ENCODE results near the gene ZSWIM5. TPM values are rescaled to one million over a fixed set of nuclear protein-coding genes. Genes with fewer than 3 reads are reported as not detected.

ZSWIM5 gene
- total and polyA plus RNA-seq, 4 donors: 7.9 to 14.8 (median 12.2) TPM

DNA sequence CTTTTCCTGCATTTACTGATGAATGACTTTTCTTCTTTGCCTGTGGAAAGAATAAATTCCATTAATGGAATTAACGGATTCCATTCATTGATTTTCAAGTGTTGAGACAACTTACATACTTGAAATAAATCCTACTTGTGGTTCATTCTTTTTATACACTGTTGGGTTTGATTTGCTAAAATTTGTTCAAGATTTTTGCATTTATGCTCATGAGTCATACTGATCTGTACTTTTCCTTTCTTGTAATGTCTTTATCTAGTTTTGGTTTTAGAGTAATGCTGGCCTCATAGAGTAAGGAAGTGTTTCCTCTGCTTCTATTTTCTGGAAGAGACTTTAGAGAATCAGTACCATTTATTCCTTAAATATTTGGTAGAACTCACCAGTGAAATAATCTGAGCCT lies 180.0 kb downstream of the ZSWIM5 start:
- WGBS (ENCODE audit: insufficient coverage): no CpG with 5 or more reads among the region's 1 CpG
- Histone ChIP-seq H3K27ac (ENCODE audit: low read depth, low read length) (no peak overlapping the region), H3K27me3 (ENCODE audit: control insufficient read depth, insufficient read depth, low read length) (no peaks in the 10 kb centered on the region), H3K4me3 (ENCODE audit: low read depth, low read length) (no peak overlapping the region), H3K36me3 (ENCODE audit: control insufficient read depth, insufficient read depth, low read length) (peaks cover 13% of the 10 kb centered on the region), H3K4me1 (ENCODE audit: control insufficient read depth, insufficient read depth, low read length) (no peaks in the 10 kb centered on the region), H3K9me3 (ENCODE audit: control insufficient read depth, insufficient read depth, low read length) (no peaks in the 10 kb centered on the region)
- DNase-seq (ENCODE audit: low read depth in 4 of 6, low spot score in 6 of 6): no peak

DNA sequence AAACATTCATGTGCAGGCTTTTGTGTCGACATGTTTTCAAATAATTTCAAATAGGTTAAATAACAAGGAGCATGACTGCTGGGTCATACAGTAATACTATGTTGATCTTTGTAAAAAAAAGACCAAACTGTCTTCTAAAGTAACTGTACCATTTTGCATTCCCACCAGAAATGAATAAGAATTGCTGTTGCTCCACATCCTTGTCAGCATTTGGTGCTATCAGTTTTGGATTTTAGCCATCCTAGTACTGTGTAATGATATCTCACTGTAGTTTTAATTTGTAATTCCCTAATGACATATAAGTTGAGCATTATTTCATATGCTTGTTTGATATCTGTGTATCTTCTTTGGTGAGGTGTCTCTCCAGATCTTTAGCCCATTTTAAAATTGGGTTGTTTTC lies 182.7 kb downstream of the ZSWIM5 start:
- H3K4me1 ChIP-seq (ENCODE audit: control insufficient read depth, insufficient read depth, low read length): peaks cover 7% of the 10 kb centered on the region
- H3K9me3 ChIP-seq (ENCODE audit: control insufficient read depth, insufficient read depth, low read length): no peaks in the 10 kb centered on the region
- H3K4me3 ChIP-seq (ENCODE audit: low read depth, low read length): no peak overlapping the region
- no CpG with 5 or more reads among the region's 1 CpG for WGBS (ENCODE audit: insufficient coverage)
- H3K36me3 ChIP-seq (ENCODE audit: control insufficient read depth, insufficient read depth, low read length): peaks cover 5% of the 10 kb centered on the region
- H3K27ac ChIP-seq (ENCODE audit: low read depth, low read length): no peak overlapping the region
- no peak for DNase-seq (ENCODE audit: low read depth in 4 of 6, low spot score in 6 of 6)
- H3K27me3 ChIP-seq (ENCODE audit: control insufficient read depth, insufficient read depth, low read length): no peaks in the 10 kb centered on the region

DNA sequence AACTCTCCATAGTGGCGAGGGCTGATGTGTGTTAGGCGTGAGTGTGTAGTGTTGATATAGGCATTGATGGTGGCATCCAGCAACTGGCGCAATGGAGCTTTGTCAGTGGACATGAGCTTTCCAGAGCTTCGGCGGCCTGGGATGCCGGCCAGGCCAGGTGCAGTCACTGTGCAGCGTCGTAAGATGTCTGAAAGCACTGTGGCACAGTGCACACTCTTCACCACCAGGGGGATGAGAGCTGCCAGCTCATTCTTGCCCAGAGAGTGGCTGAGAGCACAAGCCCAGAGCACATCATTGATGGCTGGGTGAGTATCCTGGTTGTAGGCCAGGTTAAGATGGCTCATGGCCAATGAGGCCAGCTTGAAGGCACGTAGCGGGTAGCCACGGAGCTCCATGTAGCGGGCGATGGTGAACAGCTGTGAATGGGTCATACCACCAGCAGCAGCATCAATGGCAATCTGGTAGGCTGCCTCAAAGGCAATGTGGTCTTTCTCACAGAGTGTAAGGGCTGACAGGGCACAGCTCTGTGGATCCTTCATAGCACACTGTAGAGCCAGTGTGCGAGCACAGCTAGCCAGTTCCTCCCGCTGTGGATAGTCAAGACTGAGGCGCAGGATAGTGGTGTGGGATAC lies 187.7 kb downstream of the ZSWIM5 start:
- H3K9me3 ChIP-seq (ENCODE audit: control insufficient read depth, insufficient read depth, low read length): no peaks in the 10 kb centered on the region
- DNase-seq (ENCODE audit: low read depth in 4 of 6, low spot score in 6 of 6): peak in 3 of 6 donors; percentile 28 to 82 (median 69)
- 56% methylated on average over 16 of the region's 16 CpGs for WGBS (ENCODE audit: insufficient coverage)
- no peak overlapping the region for H3K4me3 ChIP-seq (ENCODE audit: low read depth, low read length)
- H3K27ac ChIP-seq (ENCODE audit: low read depth, low read length): no peak overlapping the region
- H3K27me3 ChIP-seq (ENCODE audit: control insufficient read depth, insufficient read depth, low read length): no peaks in the 10 kb centered on the region
- peaks cover 14% of the 10 kb centered on the region for H3K36me3 ChIP-seq (ENCODE audit: control insufficient read depth, insufficient read depth, low read length)
- peaks cover 23% of the 10 kb centered on the region for H3K4me1 ChIP-seq (ENCODE audit: control insufficient read depth, insufficient read depth, low read length)

DNA sequence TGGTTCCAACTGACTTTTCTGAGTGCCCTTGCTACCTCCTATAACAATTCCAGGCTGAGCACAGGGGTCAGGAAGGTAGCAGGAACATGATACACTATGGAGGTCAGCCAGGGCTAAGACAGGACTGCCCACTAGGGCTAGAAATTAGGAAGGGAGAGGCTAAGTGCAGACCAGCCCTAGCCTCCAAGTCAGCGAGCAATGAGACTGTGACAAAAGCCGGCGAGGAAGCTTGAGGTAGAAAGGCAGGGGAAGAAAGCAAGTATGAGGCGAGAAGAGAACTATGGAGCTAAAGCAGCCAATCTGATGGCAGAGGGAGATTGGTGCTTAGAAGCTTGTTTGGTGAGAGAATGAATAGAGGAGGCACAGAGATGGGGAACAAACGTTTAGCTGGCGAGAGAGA lies 189.6 kb downstream of the ZSWIM5 start:
- 80% methylated on average over 4 of the region's 6 CpGs for WGBS (ENCODE audit: insufficient coverage)
- peaks cover 40% of the 10 kb centered on the region for H3K4me1 ChIP-seq (ENCODE audit: control insufficient read depth, insufficient read depth, low read length)
- H3K36me3 ChIP-seq (ENCODE audit: control insufficient read depth, insufficient read depth, low read length): peaks cover 17% of the 10 kb centered on the region
- H3K9me3 ChIP-seq (ENCODE audit: control insufficient read depth, insufficient read depth, low read length): no peaks in the 10 kb centered on the region
- no peak for DNase-seq (ENCODE audit: low read depth in 4 of 6, low spot score in 6 of 6)
- no peak overlapping the region for H3K27ac ChIP-seq (ENCODE audit: low read depth, low read length)
- H3K27me3 ChIP-seq (ENCODE audit: control insufficient read depth, insufficient read depth, low read length): no peaks in the 10 kb centered on the region
- H3K4me3 ChIP-seq (ENCODE audit: low read depth, low read length): no peak overlapping the region

DNA sequence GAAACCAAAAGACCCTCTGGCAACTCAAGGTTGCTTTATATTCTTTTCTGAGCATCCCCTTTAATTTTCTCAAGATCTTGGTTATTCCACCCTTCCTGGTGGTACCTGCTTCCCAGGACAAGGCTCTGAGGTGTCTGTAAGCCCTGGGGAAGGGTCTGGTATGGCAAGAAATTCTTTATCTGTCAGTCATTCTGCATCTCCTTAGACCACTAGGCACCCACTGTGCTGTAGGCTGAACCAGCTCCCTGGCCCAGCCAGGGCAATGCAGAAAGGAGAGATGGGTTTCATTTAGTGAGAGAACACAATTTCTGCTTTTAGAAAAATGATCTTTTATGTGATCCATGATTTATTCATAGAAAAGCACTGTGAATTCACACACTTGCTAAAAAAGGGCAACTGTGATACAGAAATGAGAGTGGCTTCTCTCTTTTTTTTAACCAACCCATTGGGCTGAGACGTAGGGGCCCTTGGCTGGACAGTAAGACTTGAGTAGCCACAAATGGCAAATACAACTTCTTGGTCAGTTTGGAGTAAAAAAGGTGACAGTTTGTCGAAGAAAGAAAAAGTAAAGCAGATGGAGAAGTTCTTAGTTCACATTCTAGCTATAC lies 190.2 kb downstream of the ZSWIM5 start:
- no CpG with 5 or more reads among the region's 2 CpGs for WGBS (ENCODE audit: insufficient coverage)
- no peaks in the 10 kb centered on the region for H3K9me3 ChIP-seq (ENCODE audit: control insufficient read depth, insufficient read depth, low read length)
- H3K4me1 ChIP-seq (ENCODE audit: control insufficient read depth, insufficient read depth, low read length): peaks cover 45% of the 10 kb centered on the region
- H3K4me3 ChIP-seq (ENCODE audit: low read depth, low read length): no peak overlapping the region
- H3K27me3 ChIP-seq (ENCODE audit: control insufficient read depth, insufficient read depth, low read length): no peaks in the 10 kb centered on the region
- no peak overlapping the region for H3K27ac ChIP-seq (ENCODE audit: low read depth, low read length)
- no peak for DNase-seq (ENCODE audit: low read depth in 4 of 6, low spot score in 6 of 6)
- peaks cover 17% of the 10 kb centered on the region for H3K36me3 ChIP-seq (ENCODE audit: control insufficient read depth, insufficient read depth, low read length)

DNA sequence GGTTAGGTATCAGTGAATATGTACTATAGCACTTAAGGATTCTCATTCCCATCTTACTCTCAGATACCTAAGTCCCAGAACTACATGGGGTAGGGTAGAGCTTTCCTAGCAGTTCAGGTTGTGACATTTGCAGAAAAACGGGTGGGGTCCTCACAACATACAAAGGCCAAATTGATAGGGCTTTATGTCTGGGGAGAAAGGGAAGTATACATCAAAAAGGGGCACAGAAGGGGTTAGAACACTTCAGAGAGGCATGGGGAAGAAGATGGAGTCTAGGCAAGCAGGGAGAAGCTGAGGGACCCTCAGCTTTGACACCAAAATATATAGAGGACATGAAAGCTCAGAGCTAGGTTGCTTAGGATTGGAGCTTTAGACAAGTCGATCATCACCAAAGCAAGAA lies 190.7 kb downstream of the ZSWIM5 start:
- DNase-seq (ENCODE audit: low read depth in 4 of 6, low spot score in 6 of 6): no peak
- Histone ChIP-seq H3K27ac (ENCODE audit: low read depth, low read length) (no peak overlapping the region), H3K4me3 (ENCODE audit: low read depth, low read length) (no peak overlapping the region), H3K4me1 (ENCODE audit: control insufficient read depth, insufficient read depth, low read length) (peaks cover 45% of the 10 kb centered on the region), H3K27me3 (ENCODE audit: control insufficient read depth, insufficient read depth, low read length) (no peaks in the 10 kb centered on the region), H3K36me3 (ENCODE audit: control insufficient read depth, insufficient read depth, low read length) (peaks cover 17% of the 10 kb centered on the region), H3K9me3 (ENCODE audit: control insufficient read depth, insufficient read depth, low read length) (no peaks in the 10 kb centered on the region)
- no CpG with 5 or more reads among the region's 2 CpGs for WGBS (ENCODE audit: insufficient coverage)

DNA sequence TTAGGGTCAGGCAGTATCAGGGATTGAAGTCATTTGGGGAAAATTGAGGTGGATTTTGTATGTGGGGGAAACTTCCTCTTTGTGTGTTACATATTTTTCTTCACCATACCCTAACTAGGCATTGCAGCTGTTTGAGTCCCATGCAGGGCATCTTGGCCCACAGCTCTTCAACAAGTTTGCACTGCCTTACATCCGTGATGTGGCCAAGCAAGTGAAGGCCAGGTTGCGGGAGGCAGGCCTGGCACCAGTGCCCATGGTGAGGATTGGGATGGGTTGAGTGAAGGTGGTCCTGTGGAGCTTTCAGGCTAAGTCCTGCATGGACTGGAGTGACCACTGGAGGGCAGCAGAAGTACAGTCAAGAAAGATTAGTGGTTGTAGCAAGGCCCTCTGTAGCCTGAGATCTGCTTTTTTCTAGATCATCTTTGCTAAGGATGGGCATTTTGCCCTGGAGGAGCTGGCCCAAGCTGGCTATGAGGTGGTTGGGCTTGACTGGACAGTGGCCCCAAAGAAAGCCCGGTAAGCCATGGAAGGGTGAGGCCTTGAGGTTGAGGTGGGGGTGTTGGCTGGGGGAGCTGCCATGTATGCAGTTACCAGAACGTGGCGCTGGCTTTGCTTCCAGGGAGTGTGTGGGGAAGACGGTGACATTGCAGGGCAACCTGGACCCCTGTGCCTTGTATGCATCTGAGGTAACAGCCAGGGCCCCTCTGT lies 191.9 kb downstream of the ZSWIM5 start:
- Histone ChIP-seq H3K27me3 (ENCODE audit: control insufficient read depth, insufficient read depth, low read length) (no peaks in the 10 kb centered on the region), H3K4me1 (ENCODE audit: control insufficient read depth, insufficient read depth, low read length) (peaks cover 57% of the 10 kb centered on the region), H3K9me3 (ENCODE audit: control insufficient read depth, insufficient read depth, low read length) (no peaks in the 10 kb centered on the region), H3K36me3 (ENCODE audit: control insufficient read depth, insufficient read depth, low read length) (peaks cover 20% of the 10 kb centered on the region), H3K4me3 (ENCODE audit: low read depth, low read length) (no peak overlapping the region), H3K27ac (ENCODE audit: low read depth, low read length) (no peak overlapping the region)
- peak; percentile 71 to 96 (median 84) for DNase-seq (ENCODE audit: low read depth in 4 of 6, low spot score in 6 of 6)
- WGBS (ENCODE audit: insufficient coverage): 28% methylated on average over 6 of the region's 6 CpGs

DNA sequence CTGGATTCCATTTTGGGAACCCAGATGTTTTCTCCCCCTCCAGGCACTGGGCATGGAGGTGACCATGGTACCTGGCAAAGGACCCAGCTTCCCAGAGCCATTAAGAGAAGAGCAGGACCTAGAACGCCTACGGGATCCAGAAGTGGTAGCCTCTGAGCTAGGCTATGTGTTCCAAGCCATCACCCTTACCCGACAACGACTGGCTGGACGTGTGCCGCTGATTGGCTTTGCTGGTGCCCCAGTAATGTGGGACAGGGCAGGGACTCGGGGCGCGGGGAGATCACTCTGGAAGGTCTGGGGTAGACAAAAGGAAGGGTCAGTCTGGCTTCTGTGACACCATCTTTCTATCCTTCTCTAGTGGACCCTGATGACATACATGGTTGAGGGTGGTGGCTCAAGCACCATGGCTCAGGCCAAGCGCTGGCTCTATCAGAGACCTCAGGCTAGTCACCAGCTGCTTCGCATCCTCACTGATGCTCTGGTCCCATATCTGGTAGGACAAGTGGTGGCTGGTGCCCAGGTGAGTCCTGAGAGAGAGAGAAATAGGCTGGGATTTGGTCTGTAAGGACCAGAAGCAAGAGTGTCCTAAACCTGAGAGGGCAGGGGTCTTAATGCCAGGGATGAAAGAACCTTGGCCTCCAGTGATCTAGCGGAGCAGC lies 192.7 kb downstream of the ZSWIM5 start:
- H3K4me1 ChIP-seq (ENCODE audit: control insufficient read depth, insufficient read depth, low read length): peaks cover 52% of the 10 kb centered on the region
- H3K27ac ChIP-seq (ENCODE audit: low read depth, low read length): no peak overlapping the region

DNA sequence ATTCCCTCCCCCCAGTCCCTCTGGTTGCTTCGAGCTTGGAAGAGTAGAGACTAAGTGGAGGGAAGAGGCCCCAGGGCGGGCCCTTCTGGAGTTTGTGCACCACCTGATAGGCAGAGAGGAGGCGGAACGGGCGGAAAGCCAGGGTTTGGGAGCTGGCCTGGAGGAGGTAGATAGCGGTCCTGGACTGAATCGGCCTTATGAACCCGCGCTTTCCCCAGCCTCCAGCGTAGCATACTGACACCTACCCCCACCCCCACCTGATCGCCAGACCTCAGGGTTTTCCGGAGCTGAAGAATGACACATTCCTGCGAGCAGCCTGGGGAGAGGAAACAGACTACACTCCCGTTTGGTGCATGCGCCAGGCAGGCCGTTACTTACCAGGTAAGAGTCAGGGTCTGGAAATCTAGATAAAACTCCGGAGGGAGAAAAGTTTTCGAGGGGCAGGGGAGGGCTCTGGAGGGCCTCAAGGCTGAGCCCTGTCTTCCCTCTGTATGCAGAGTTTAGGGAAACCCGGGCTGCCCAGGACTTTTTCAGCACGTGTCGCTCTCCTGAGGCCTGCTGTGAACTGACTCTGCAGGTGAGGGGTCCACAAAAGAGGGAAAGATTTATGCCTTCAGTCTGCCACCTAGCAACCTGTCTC lies 193.6 kb downstream of the ZSWIM5 start:
- peak overlapping the region; percentile 61 for H3K4me3 ChIP-seq (ENCODE audit: low read depth, low read length)
- H3K27ac ChIP-seq (ENCODE audit: low read depth, low read length): peak overlapping the region; percentile 79
- 9% methylated on average over 17 of the region's 21 CpGs for WGBS (ENCODE audit: insufficient coverage)
- peak in 3 of 6 donors; percentile 20 to 55 (median 24) for DNase-seq (ENCODE audit: low read depth in 4 of 6, low spot score in 6 of 6)
- no peaks in the 10 kb centered on the region for H3K27me3 ChIP-seq (ENCODE audit: control insufficient read depth, insufficient read depth, low read length)
- peaks cover 47% of the 10 kb centered on the region for H3K4me1 ChIP-seq (ENCODE audit: control insufficient read depth, insufficient read depth, low read length)
- H3K9me3 ChIP-seq (ENCODE audit: control insufficient read depth, insufficient read depth, low read length): no peaks in the 10 kb centered on the region
- H3K36me3 ChIP-seq (ENCODE audit: control insufficient read depth, insufficient read depth, low read length): peaks cover 24% of the 10 kb centered on the region

More for the DNA sequence above, 192.7 kb downstream of the ZSWIM5 start:
- DNase-seq (ENCODE audit: low read depth in 4 of 6, low spot score in 6 of 6): no peak
- 87% methylated on average over 12 of the region's 12 CpGs for WGBS (ENCODE audit: insufficient coverage)
- no peaks in the 10 kb centered on the region for H3K9me3 ChIP-seq (ENCODE audit: control insufficient read depth, insufficient read depth, low read length)
- peaks cover 23% of the 10 kb centered on the region for H3K36me3 ChIP-seq (ENCODE audit: control insufficient read depth, insufficient read depth, low read length)
- no peak overlapping the region for H3K4me3 ChIP-seq (ENCODE audit: low read depth, low read length)
- no peaks in the 10 kb centered on the region for H3K27me3 ChIP-seq (ENCODE audit: control insufficient read depth, insufficient read depth, low read length)

Data from spinal cord (tissue), 10 donors.